HCT116 (cell line): Measurements from ENCODE around the gene WASF2. TPM values are rescaled to one million over a fixed set of nuclear protein-coding genes. Genes with fewer than 3 reads are reported as not detected.

Experiments used
- ATAC-seq: fragments of 200-7000 bp; cut with Tn5 transposase; 2 replicates; pipeline ENCODE4 v1.9.1; 2020; ENCODE audit warnings: mild to moderate bottlenecking, moderate library complexity
- BruUV-seq: library from RNA; stranded (reverse); fragments of 400-500 nt; replicated peaks from 2 replicates; lab custom pipeline; 2021; lab: Mats Ljungman, UMichigan
- CTCF ChIA-PET: fragments of 300-600 bp; sonication (Branson Sonifier 250); formaldehyde crosslinking; loops from one replicate; lab custom pipeline; 2021; ENCODE audit warnings: antibody characterized with exemption; lab: Charles Lee
- POLR2A ChIA-PET: fragments of 300-600, 350-600 bp; sonication (Branson Sonifier 250); formaldehyde crosslinking; loops from one replicate; lab custom pipeline; 2021; ENCODE audit warnings: antibody characterized with exemption; lab: Charles Lee
- RAD21 ChIA-PET, 2 experiments: fragments of 300-600 bp; sonication (Branson Sonifier 250); formaldehyde crosslinking; loops; one replicate each; lab custom pipeline; 2023; ENCODE audit warnings: low total read pairs in 2 of 2; ENCODE audit not compliant: uncharacterized antibody in 2 of 2, unreplicated experiment in 2 of 2, low non-redundant PET in 1 of 2; lab: Charles Lee
- DNase-seq: peaks from one replicate; pipeline ENCODE4 v3.0.0-alpha.2; 2010; ENCODE audit warnings: low read depth, low spot score
- H2AFZ ChIP-seq: fragments of 200-600 bp; shearing (Covaris generic), sonication (generic); 2 replicates; pipeline ENCODE4 v1.6.1; 2017; ENCODE audit warnings: low read depth, mixed run types, mixed read lengths, antibody characterized with exemption, low read length; ENCODE audit not compliant: poor library complexity, severe bottlenecking
- H3K27ac ChIP-seq: 2 replicates; pipeline ENCODE4 v1.5.1; 2012; ENCODE audit warnings: low read depth, low read length
- H3K27me3 ChIP-seq: fragments of 200-600 bp; sonication (generic); 2 replicates; pipeline ENCODE4 v1.6.1; 2016; ENCODE audit warnings: mixed run types, low read length, mixed read lengths; ENCODE audit not compliant: insufficient read depth
- H3K36me3 ChIP-seq, 2 experiments: fragments of 200-500 bp in 1 of 2; fragments of 200-600 bp in 1 of 2; sonication (Bioruptor generic) in 1 of 2; sonication (generic) in 1 of 2; 2 replicates each; pipeline versions ENCODE4 v1.5.1 to v1.6.1; 2014 to 2016; ENCODE audit warnings: low read length in 2 of 2, inconsistent platforms in 1 of 2, mixed read lengths in 1 of 2, mixed run types in 1 of 2; ENCODE audit not compliant: insufficient read depth in 2 of 2, control insufficient read depth in 1 of 2
- H3K4me1 ChIP-seq, 2 experiments: fragments of 200-600 bp in 1 of 2; sonication (generic) in 1 of 2; 2 replicates each; pipeline versions ENCODE4 v1.5.1 to v1.6.1; 2012 to 2017; ENCODE audit warnings: low read length in 2 of 2, inconsistent platforms in 1 of 2, mild to moderate bottlenecking in 1 of 2, mixed read lengths in 1 of 2, mixed run types in 1 of 2, moderate library complexity in 1 of 2; ENCODE audit not compliant: insufficient read depth in 2 of 2, control insufficient read depth in 1 of 2
- H3K4me2 ChIP-seq: fragments of 200-600 bp; sonication (generic); 2 replicates; pipeline ENCODE4 v1.6.1; 2017; ENCODE audit warnings: mixed run types, low read length, mixed read lengths
- H3K4me3 ChIP-seq, 2 experiments: fragments of 200-600 bp in 1 of 2; sonication (generic) in 1 of 2; replicated peaks in 1 of 2; 2 replicates each; pipeline ENCODE4 v1.5.1; 2011 to 2016; ENCODE audit warnings: low read length in 2 of 2, control low read depth in 1 of 2, low read depth in 1 of 2, mild to moderate bottlenecking in 1 of 2, mixed read lengths in 1 of 2, mixed run types in 1 of 2
- H3K79me2 ChIP-seq: fragments of 200-600 bp; sonication (generic); 2 replicates; pipeline ENCODE4 v1.6.1; 2017; ENCODE audit warnings: mild to moderate bottlenecking, mixed run types, low read length, moderate library complexity, mixed read lengths; ENCODE audit not compliant: insufficient read depth
- H3K9ac ChIP-seq: fragments of 200-600 bp; sonication (generic); 2 replicates; pipeline ENCODE4 v1.6.1; 2016; ENCODE audit warnings: low read length, mixed read lengths
- H3K9me2 ChIP-seq: fragments of 200-600 bp; sonication (generic), shearing (Covaris generic); 2 replicates; pipeline ENCODE4 v1.6.1; 2017; ENCODE audit warnings: mixed run types, mild to moderate bottlenecking, moderate library complexity; ENCODE audit not compliant: insufficient read depth
- H3K9me3 ChIP-seq, 2 experiments: fragments of 200-500 bp in 1 of 2; fragments of 200-600 bp in 1 of 2; sonication (Bioruptor generic) in 1 of 2; sonication (generic) in 1 of 2; 2 replicates each; pipeline ENCODE4 v1.6.1; 2014 to 2017; ENCODE audit warnings: low read length in 2 of 2, mixed read lengths in 2 of 2, inconsistent platforms in 1 of 2, low read depth in 1 of 2, mild to moderate bottlenecking in 1 of 2, mixed run types in 1 of 2, moderate library complexity in 1 of 2; ENCODE audit not compliant: control insufficient read depth in 1 of 2, insufficient read depth in 1 of 2
- H4K20me1 ChIP-seq: fragments of 200-600 bp; sonication (generic), shearing (Covaris generic); 2 replicates; pipeline ENCODE4 v1.6.1; 2017; ENCODE audit warnings: mixed run types, mild to moderate bottlenecking, moderate library complexity; ENCODE audit not compliant: insufficient read depth
- CBX3 ChIP-seq: IDR thresholded peaks from 2 replicates; pipeline ENCODE4 v1.6.1; 2012; ENCODE audit warnings: low read depth
- CEBPB ChIP-seq: IDR thresholded peaks from 2 replicates; pipeline ENCODE4 v1.6.1; 2012; ENCODE audit warnings: low read depth
- CTCF ChIP-seq, 3 experiments: fragments of 200-600 bp in 1 of 3; sonication (generic) in 1 of 3; IDR thresholded peaks in 2 of 3; conservative IDR thresholded peaks in 1 of 3; 2 replicates each; pipeline ENCODE4 v1.5.1; 2012 to 2017; ENCODE audit warnings: low read depth in 2 of 3, low read length in 2 of 3, antibody characterized with exemption in 1 of 3, borderline replicate concordance in 1 of 3, control low read depth in 1 of 3, mild to moderate bottlenecking in 1 of 3, mixed read lengths in 1 of 3, mixed run types in 1 of 3, moderate library complexity in 1 of 3; ENCODE audit not compliant: insufficient read depth in 1 of 3
- EGR1 ChIP-seq: IDR thresholded peaks from 2 replicates; pipeline ENCODE4 v1.6.1; 2012; ENCODE audit warnings: low read depth
- ELF1 ChIP-seq: IDR thresholded peaks from 2 replicates; pipeline ENCODE4 v1.6.1; 2012; ENCODE audit warnings: low read depth, borderline replicate concordance
- EZH2 ChIP-seq: fragments of 200-600 bp; sonication (generic); IDR thresholded peaks from 2 replicates; pipeline ENCODE4 v1.6.1; 2017; ENCODE audit warnings: antibody characterized with exemption, mixed run types
- EZH2phosphoT487 ChIP-seq: fragments of 200-600 bp; IDR thresholded peaks from 2 replicates; pipeline ENCODE4 v1.6.1; 2018; ENCODE audit warnings: antibody characterized with exemption, borderline replicate concordance
- FOSL1 ChIP-seq: IDR thresholded peaks from 2 replicates; pipeline ENCODE4 v1.6.1; 2012; ENCODE audit warnings: low read depth
- JUND ChIP-seq: IDR thresholded peaks from 2 replicates; pipeline ENCODE4 v1.6.1; 2012
- MAX ChIP-seq: IDR thresholded peaks from 2 replicates; pipeline ENCODE4 v1.6.1; 2012
- POLR2A ChIP-seq: IDR thresholded peaks from 2 replicates; pipeline ENCODE4 v1.7.0; 2011; ENCODE audit warnings: borderline replicate concordance; ENCODE audit not compliant: insufficient read depth, insufficient read length; ENCODE audit errors: extremely low read depth
- POLR2AphosphoS5 ChIP-seq: IDR thresholded peaks from 2 replicates; pipeline ENCODE4 v1.6.1; 2011; ENCODE audit warnings: mild to moderate bottlenecking, low read depth, low read length, moderate library complexity
- REST ChIP-seq: IDR thresholded peaks from 2 replicates; pipeline ENCODE4 v1.6.1; 2012; ENCODE audit warnings: low read depth
- SIN3A ChIP-seq: IDR thresholded peaks from 2 replicates; pipeline ENCODE4 v1.6.1; 2012; ENCODE audit warnings: low read depth
- SP1 ChIP-seq: IDR thresholded peaks from 2 replicates; pipeline ENCODE4 v1.6.1; 2012; ENCODE audit warnings: low read depth
- SRF ChIP-seq: IDR thresholded peaks from 2 replicates; pipeline ENCODE4 v1.6.1; 2012; ENCODE audit warnings: low read depth
- TCF7L2 ChIP-seq: IDR thresholded peaks from 2 replicates; pipeline ENCODE4 v1.7.0; 2011; ENCODE audit warnings: borderline replicate concordance, inconsistent platforms; ENCODE audit not compliant: insufficient read depth, insufficient read length; ENCODE audit errors: extremely low read depth
- YY1 ChIP-seq: IDR thresholded peaks from 2 replicates; pipeline ENCODE4 v1.6.1; 2011; ENCODE audit warnings: low read length, low read depth, moderate library complexity, mild to moderate bottlenecking; ENCODE audit not compliant: insufficient replicate concordance; ENCODE audit errors: extremely low read depth
- ZBTB33 ChIP-seq: IDR thresholded peaks from 2 replicates; pipeline ENCODE4 v1.6.1; 2011; ENCODE audit warnings: mild to moderate bottlenecking, low read length, moderate library complexity; ENCODE audit not compliant: insufficient replicate concordance; ENCODE audit errors: extremely low read depth
- ZFX ChIP-seq: fragments of 450-650 bp; IDR thresholded peaks from 2 replicates; pipeline ENCODE4 v1.6.1; 2017
- intact Hi-C: fragments of 100-400 bp; cut with micrococcal nuclease; formaldehyde crosslinking; loops from 2 replicates; pipeline ENCODE4 v1.10.0; 2022
- total RNA-seq: library from RNA; stranded (reverse); gene quantifications from one replicate; pipeline ENCODE4 v1.2.1, GENCODE V29; 2021; ENCODE audit not compliant: unreplicated experiment

WASF2 gene
- total RNA-seq, 1 experiment from 2014 or later, result 111 TPM

- no TSS peak for BruUV-seq
- DNase-seq, result no peak
- no peaks in the 10 kb centered on the region for H3K36me3 ChIP-seq
- peak overlapping the region; percentile 84 for H3K4me2 ChIP-seq
- H3K4me1 ChIP-seq, result peaks cover 40 to 80% of the 10 kb centered on the region in 2 experiments
- ChIA-PET POLR2A (interaction anchor here (0.6 kb wide), 2 partner anchors 217 to 533 kb away, joined by 3 read pairs; partner anchors contain the start of gene TRNP1), CTCF (no interaction called here), RAD21 (interaction anchor here in 1 of 2 experiments (1.0 kb wide), 1 partner anchor 30 kb away, joined by 3 read pairs; no protein-coding TSS in a partner anchor)
- H3K27ac ChIP-seq, result peak overlapping the region; percentile 89
- H3K9me2 ChIP-seq, result no peaks in the 10 kb centered on the region
- no peaks in the 10 kb centered on the region for H3K79me2 ChIP-seq
- TF ChIP-seq SP1 (no peak), SRF (no peak), ZFX (no peak), CTCF (IDR thresholded peaks at IDR 0.05 in 2 of 3, conservative IDR thresholded peaks at IDR 0.05 in 1 of 3; ENCODE audit: borderline replicate concordance in 1 of 3, insufficient read depth in 1 of 3, low read depth in 2 of 3, low read length in 2 of 3) (no peak), EGR1 (no peak), MAX (no peak), ZBTB33 (no peak), CBX3 (no peak), FOSL1 (no peak), POLR2AphosphoS5 (no peak), ELF1 (no peak), EZH2phosphoT487 (no peak), SIN3A (no peak), EZH2 (no peak), CEBPB (no peak), POLR2A (no peak), YY1 (no peak), JUND (no peak), TCF7L2 (no peak), REST (no peak)
- ATAC-seq, result no peak
- H2AFZ ChIP-seq, result no peak overlapping the region
- H4K20me1 ChIP-seq, result no peaks in the 10 kb centered on the region
- H3K9ac ChIP-seq, result peak overlapping the region; percentile 76
- H3K9me3 ChIP-seq, result no peaks in the 10 kb centered on the region
- no peaks in the 10 kb centered on the region for H3K27me3 ChIP-seq
- intact Hi-C loops, result no loop called here
- H3K4me3 ChIP-seq, result 0 out of 4 replicates have a peak overlapping the region, but pooled peaks of 1 of the 2 experiments have one; percentile 59
Measured at GRCh38 chr1:27526569-27527222, 36.7 kb upstream of the WASF2 start.
